HG03558 (cell line): ENCODE measurements around the gene NRAS.

Source experiments
- ATAC-seq: cut with Tn5 transposase; IDR thresholded peaks from one replicate; pipeline ENCODE4 v1.9.1; 2021; ENCODE audit warnings: moderate number of reproducible peaks; ENCODE audit not compliant: unreplicated experiment; ENCODE audit errors: extremely low read depth

The NRAS gene

GRCh38 chr1:114729782-114730181 is 13.2 kb upstream of the NRAS start:
- ATAC-seq: no peak

GRCh38 chr1:114728553-114728952 is 12.0 kb upstream of the NRAS start:
- ATAC-seq: no peak

GRCh38 chr1:114725230-114725629 is 8.7 kb upstream of the NRAS start:
- no peak for ATAC-seq

- no peak for ATAC-seq
These were observed 7.3 kb upstream of the NRAS start for GRCh38 chr1:114723915-114724314.

- no peak for ATAC-seq
These were observed 6.9 kb upstream of the NRAS start for GRCh38 chr1:114723457-114723856.

- no peak for ATAC-seq
These were observed 3.9 kb upstream of the NRAS start for GRCh38 chr1:114720492-114720891.

GRCh38 chr1:114719424-114719787 is 2.8 kb upstream of the NRAS start:
- ATAC-seq: no peak

- ATAC-seq: no peak
These were observed 2.3 kb upstream of the NRAS start for GRCh38 chr1:114718661-114719423.

GRCh38 chr1:114715952-114716303 is 643 bp downstream of the NRAS start:
- no peak for ATAC-seq

- ATAC-seq: no peak
These were observed 3.6 kb downstream of the NRAS start for GRCh38 chr1:114712977-114713376.

GRCh38 chr1:114710360-114710759 is 6.2 kb downstream of the NRAS start:
- no peak for ATAC-seq

GRCh38 chr1:114707604-114708003 is 9.0 kb downstream of the NRAS start:
- ATAC-seq: no peak

- no peak for ATAC-seq
These were observed 13.3 kb downstream of the NRAS start for GRCh38 chr1:114703242-114703641.

- no peak for ATAC-seq
These were observed 13.8 kb downstream of the NRAS start for GRCh38 chr1:114702737-114703136.

GRCh38 chr1:114701931-114702330 is 14.6 kb downstream of the NRAS start:
- no peak for ATAC-seq

- ATAC-seq: no peak
These were observed 16.5 kb downstream of the NRAS start for GRCh38 chr1:114700036-114700600.

- ATAC-seq: no peak
These were observed 19.8 kb downstream of the NRAS start for GRCh38 chr1:114696810-114697209.

GRCh38 chr1:114695430-114696058 is 21.0 kb downstream of the NRAS start, which contains the start of gene AMPD1:
AMPD1 (minus strand) TSS chr1:114695546; CDS start chr1:114695471, 75 bp downstream.
- ATAC-seq: no peak

- no peak for ATAC-seq
These were observed 21.8 kb downstream of the NRAS start for GRCh38 chr1:114694540-114695310.

- no peak for ATAC-seq
These were observed 23.6 kb downstream of the NRAS start for GRCh38 chr1:114692947-114693346.

GRCh38 chr1:114691061-114691460 is 25.5 kb downstream of the NRAS start:
- no peak for ATAC-seq
